ENCODE data around the gene RAD54L.

RAD54L gene

GRCh38 chr1:46285730-46286477 lies 38.3 kb downstream of the RAD54L start:
- no peaks in the 10 kb centered on the region for H3K9me3 ChIP-seq (ENCODE audit: severe bottlenecking)
- H3K4me1 ChIP-seq (ENCODE audit: insufficient read depth, poor library complexity, severe bottlenecking), result peaks cover 11% of the 10 kb centered on the region
- H3K27ac ChIP-seq (ENCODE audit: poor library complexity, severe bottlenecking), result no peak overlapping the region
- DNase-seq (ENCODE audit: low spot score) (no peak), ATAC-seq (ENCODE audit: low read depth) (no peak)
- no peaks in the 10 kb centered on the region for H3K27me3 ChIP-seq (ENCODE audit: insufficient read depth, poor library complexity, severe bottlenecking)
- TF ChIP-seq, protein P1, sequence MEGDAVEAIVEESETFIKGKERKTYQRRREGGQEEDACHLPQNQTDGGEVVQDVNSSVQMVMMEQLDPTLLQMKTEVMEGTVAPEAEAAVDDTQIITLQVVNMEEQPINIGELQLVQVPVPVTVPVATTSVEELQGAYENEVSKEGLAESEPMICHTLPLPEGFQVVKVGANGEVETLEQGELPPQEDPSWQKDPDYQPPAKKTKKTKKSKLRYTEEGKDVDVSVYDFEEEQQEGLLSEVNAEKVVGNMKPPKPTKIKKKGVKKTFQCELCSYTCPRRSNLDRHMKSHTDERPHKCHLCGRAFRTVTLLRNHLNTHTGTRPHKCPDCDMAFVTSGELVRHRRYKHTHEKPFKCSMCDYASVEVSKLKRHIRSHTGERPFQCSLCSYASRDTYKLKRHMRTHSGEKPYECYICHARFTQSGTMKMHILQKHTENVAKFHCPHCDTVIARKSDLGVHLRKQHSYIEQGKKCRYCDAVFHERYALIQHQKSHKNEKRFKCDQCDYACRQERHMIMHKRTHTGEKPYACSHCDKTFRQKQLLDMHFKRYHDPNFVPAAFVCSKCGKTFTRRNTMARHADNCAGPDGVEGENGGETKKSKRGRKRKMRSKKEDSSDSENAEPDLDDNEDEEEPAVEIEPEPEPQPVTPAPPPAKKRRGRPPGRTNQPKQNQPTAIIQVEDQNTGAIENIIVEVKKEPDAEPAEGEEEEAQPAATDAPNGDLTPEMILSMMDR (IDR thresholded peaks at IDR 0.05; ENCODE audit: poor library complexity, severe bottlenecking), result no peak
- H3K36me3 ChIP-seq (ENCODE audit: low read depth), result peaks cover 53% of the 10 kb centered on the region
- no peak overlapping the region for H3K4me3 ChIP-seq (ENCODE audit: severe bottlenecking)

GRCh38 chr1:46288485-46289133 lies 41.0 kb downstream of the RAD54L start:
- DNase-seq (ENCODE audit: low spot score) (no peak), ATAC-seq (ENCODE audit: low read depth) (peak; percentile 69)
- Histone ChIP-seq H3K27ac (ENCODE audit: poor library complexity, severe bottlenecking) (peak overlapping the region; percentile 64), H3K36me3 (ENCODE audit: low read depth) (peaks cover 54% of the 10 kb centered on the region), H3K27me3 (ENCODE audit: insufficient read depth, poor library complexity, severe bottlenecking) (no peaks in the 10 kb centered on the region), H3K9me3 (ENCODE audit: severe bottlenecking) (no peaks in the 10 kb centered on the region), H3K4me3 (ENCODE audit: severe bottlenecking) (no peak overlapping the region), H3K4me1 (ENCODE audit: insufficient read depth, poor library complexity, severe bottlenecking) (peaks cover 11% of the 10 kb centered on the region)
- TF ChIP-seq, protein P1 (IDR thresholded peaks at IDR 0.05; ENCODE audit: poor library complexity, severe bottlenecking), result no peak

- peak overlapping the region; percentile 64 for H3K27ac ChIP-seq (ENCODE audit: poor library complexity, severe bottlenecking)
- no peak for ATAC-seq (ENCODE audit: low read depth)
- no peaks in the 10 kb centered on the region for H3K9me3 ChIP-seq (ENCODE audit: severe bottlenecking)
- peaks cover 59% of the 10 kb centered on the region for H3K36me3 ChIP-seq (ENCODE audit: low read depth)
- H3K4me3 ChIP-seq (ENCODE audit: severe bottlenecking), result no peak overlapping the region
- TF ChIP-seq, protein P1 (IDR thresholded peaks at IDR 0.05; ENCODE audit: poor library complexity, severe bottlenecking), result no peak
- peaks cover 11% of the 10 kb centered on the region for H3K4me1 ChIP-seq (ENCODE audit: insufficient read depth, poor library complexity, severe bottlenecking)
- no peak for DNase-seq (ENCODE audit: low spot score)
- no peaks in the 10 kb centered on the region for H3K27me3 ChIP-seq (ENCODE audit: insufficient read depth, poor library complexity, severe bottlenecking)
Observed at GRCh38 chr1:46289134-46289494, 41.6 kb downstream of the RAD54L start.

GRCh38 chr1:46289976-46290375 lies 42.4 kb downstream of the RAD54L start:
- ATAC-seq (ENCODE audit: low read depth) (no peak), DNase-seq (ENCODE audit: low spot score) (no peak)
- no peaks in the 10 kb centered on the region for H3K9me3 ChIP-seq (ENCODE audit: severe bottlenecking)
- H3K27ac ChIP-seq (ENCODE audit: poor library complexity, severe bottlenecking), result peak overlapping the region; percentile 64
- TF ChIP-seq, protein P1 (IDR thresholded peaks at IDR 0.05; ENCODE audit: poor library complexity, severe bottlenecking), result no peak
- H3K27me3 ChIP-seq (ENCODE audit: insufficient read depth, poor library complexity, severe bottlenecking), result no peaks in the 10 kb centered on the region
- no peak overlapping the region for H3K4me3 ChIP-seq (ENCODE audit: severe bottlenecking)
- H3K4me1 ChIP-seq (ENCODE audit: insufficient read depth, poor library complexity, severe bottlenecking), result peaks cover 11% of the 10 kb centered on the region
- H3K36me3 ChIP-seq (ENCODE audit: low read depth), result peaks cover 60% of the 10 kb centered on the region

DNA sequence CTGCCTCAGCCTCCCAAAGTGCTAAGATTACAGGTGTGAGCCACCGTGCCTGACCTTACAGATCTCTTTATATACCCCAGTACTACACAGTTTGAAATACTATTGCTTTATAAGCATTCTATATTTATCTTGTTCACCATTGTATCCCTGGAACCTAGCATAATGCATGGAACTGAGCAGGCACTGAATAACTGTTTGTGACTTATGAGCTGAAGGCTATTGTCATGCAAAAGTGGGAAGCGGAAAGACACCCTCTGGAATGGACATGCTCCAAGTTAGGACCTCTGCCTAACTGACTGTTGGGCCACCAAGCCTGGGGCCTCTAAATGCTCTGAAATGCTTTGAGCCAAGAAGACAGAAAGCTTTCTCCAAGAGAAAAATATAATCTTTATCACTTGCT lies 47.7 kb downstream of the RAD54L start:
- no peak for ATAC-seq (ENCODE audit: low read depth)
- no peak for DNase-seq (ENCODE audit: low spot score)
- TF ChIP-seq, protein P1 (IDR thresholded peaks at IDR 0.05; ENCODE audit: poor library complexity, severe bottlenecking), result no peak
- H3K4me1 ChIP-seq (ENCODE audit: insufficient read depth, poor library complexity, severe bottlenecking), result no peaks in the 10 kb centered on the region
- H3K9me3 ChIP-seq (ENCODE audit: severe bottlenecking), result no peaks in the 10 kb centered on the region
- peaks cover 56% of the 10 kb centered on the region for H3K36me3 ChIP-seq (ENCODE audit: low read depth)
- H3K4me3 ChIP-seq (ENCODE audit: severe bottlenecking), result no peak overlapping the region
- no peak overlapping the region for H3K27ac ChIP-seq (ENCODE audit: poor library complexity, severe bottlenecking)
- H3K27me3 ChIP-seq (ENCODE audit: insufficient read depth, poor library complexity, severe bottlenecking), result no peaks in the 10 kb centered on the region
